LoVo (cell line): Measurements from ENCODE around the gene ABHD1.
"Not testable (repeated sequence)": the region's sequence is repeated elsewhere in the genome, so short reads cannot be mapped to it uniquely, and the experiment has no call there.

ENCODE experiments used
- DNase-seq: peaks from one replicate; pipeline ENCODE4 v3.0.0-alpha.2; 2016; ENCODE audit warnings: low spot score

Gene ABHD1

DNA sequence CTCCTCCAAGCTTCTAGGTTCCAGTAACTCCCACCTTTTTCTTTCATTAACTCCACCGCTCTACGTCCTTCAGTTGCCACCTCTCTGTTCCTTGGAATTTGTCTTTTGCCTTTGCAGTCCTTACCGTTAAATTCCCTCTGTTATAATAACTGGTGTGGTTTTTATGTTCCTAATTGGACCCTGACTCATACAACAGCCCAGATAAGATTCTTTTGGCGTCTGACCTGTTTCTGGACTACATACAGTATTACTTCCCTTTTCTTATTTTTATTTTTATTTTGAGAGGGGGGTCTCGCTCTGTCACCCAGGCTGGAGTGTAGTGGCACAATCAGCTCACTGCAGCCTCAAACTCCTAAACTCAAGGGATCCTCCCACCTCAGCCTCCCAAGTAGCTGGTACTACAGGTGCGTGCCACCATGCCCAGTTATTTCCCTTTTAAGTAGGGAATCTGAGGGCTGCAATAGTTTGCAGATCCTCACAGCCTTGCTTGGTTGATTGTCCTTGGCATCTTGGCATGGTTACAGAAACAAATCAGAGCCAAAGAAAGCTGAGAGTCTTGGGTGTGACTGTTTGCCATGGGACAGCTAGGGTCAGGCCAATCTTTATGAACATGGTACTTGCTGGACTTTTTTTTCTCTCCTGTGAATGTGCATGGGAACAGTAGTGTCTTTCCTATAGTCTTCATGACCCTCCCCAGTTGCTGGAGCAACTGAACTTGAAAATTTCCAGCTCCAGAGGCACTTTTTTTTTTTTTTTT is 47.1 kb downstream of the ABHD1 start:
- no peak for DNase-seq

DNA sequence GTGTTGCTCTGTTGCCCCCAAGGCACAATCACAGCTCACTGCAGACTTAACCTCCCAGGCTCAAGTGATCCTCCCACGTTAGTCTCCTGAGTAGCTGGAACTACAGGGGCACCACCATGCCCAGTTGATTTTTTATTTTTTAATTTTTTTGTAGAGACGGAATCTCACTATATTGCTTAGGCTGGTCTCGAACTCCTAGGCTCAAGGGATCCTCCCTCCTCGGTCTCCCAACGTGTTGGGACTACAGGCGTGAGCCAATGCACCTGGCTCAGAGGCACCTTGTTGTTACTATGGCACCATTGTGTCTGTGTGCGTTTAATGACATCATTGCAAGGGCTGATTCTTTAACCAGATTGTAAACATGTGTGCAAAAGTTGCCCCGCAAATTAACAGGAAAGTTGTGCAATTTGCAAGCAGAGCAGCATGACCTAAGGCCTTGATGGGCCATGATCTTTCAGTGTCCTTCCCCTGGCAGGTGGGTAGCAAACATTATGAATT is 47.8 kb downstream of the ABHD1 start:
- no peak for DNase-seq

DNA sequence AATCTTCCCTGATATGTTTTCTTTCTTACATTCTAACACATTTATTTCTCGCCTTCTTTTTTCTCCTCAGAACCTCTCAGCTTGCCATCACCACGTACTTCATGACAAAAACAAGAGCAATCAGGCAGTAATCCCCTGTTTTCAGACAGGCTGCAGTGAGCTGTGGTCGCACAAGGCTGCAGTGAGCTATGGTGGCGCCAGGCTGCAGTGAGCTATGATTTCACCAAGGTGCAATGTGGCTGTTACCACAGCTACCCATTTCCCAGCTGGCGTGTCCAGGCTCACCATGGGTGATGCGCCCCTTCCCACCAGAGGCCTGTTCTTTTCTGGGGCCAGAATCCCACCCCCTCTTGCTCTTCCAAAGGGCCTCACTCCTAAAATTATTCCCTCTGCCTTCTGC is 51.0 kb downstream of the ABHD1 start:
- no peak for DNase-seq

DNA sequence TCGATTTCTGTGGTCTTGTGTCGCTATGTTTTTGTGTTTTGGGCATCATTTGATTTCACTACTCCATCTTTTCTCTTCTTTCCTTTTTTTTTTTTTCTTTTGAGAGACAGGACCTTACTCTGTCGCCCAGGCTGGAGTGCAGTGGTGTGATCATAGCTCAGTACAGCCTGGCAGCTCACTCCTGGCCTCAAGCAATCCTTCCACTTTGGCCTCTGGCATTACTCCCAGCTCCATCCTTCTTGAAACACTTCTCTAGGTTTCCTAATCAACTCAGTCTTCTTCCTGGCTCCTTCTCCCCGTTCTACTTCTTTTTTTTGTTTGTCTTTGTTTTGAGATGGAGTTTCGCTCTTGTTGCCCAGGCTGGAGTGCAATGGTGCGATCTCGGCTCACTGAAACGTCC is 51.7 kb downstream of the ABHD1 start:
- no peak for DNase-seq

DNA sequence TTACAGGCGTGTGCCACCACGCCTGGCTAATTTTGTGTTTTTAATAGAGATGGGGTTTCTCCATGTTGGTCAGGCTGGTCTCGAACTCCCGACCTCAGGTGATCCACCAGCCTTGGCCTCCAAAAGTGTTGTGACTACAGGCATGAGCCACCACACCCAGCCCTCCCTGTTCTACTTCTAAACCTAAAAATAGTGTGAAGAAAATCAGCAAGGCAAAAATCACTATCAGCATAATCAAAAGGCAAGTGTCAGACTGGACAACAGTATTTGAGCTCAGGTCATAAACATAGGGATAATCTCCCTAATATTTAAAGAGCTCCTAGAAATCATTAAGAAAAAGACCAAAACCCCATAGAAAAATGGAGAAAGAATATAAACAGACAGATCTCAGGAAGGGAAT is 52.2 kb downstream of the ABHD1 start:
- DNase-seq = not testable (repeated sequence)

DNA sequence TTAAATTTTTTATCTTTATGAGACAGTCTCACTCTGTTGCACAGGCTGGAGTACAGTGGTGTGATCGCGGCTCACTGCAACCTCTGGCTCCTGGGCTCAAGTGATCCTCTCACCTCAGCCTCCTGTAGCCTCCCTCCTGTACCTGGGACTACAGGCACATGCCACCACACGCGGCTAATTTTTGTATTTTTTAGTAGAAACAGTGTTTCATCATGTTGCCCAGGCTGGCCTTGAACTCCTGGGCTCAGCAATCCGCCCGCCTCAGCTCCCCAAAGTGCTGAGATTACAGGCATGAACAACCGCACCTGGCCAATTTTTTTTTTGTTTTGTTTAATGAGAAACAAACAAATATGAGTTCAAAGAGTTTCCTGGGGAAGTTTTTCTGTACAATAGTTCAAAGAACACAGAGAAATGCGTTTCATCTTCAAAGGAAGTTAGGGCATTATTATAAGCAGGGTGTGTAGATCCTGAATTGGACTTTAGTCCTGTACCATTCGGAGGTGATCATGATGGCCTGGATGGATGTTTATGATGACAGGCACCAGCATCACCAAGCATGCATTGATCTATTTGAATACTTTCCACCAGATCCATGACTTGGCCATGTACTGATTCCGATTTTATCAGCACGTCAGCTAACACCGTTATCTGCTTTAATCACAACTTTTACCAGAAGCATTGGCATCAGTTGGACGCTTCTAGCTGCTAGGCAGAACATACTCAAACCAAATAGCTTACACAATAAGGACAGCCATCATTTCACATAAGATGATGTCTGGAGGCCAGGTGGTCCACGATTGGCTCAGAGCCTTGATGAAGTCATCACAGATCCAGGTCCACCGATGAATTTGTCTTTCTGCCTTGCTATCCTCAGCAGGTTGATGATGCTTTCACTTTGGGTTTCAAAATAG is 54.1 kb downstream of the ABHD1 start:
- DNase-seq = no peak

DNA sequence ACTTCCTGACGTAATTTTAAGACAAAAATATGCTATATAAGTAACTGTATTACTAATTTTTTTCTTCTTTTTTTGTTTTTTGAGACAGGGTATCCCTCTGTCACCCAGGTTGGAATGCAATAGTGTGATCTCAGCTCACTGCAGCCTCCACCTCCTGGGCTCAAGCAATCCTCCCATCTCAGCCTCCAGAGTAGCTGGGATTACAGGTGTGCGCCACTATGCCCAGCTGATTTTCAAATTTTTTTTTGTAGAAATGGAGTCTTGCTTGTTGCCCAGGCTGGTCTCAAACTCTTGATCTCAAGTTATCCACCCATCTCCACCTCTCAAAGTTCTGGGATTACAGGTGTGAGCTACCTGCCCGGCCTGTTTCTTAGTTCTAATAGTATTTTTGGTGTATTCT is 54.9 kb downstream of the ABHD1 start:
- DNase-seq = no peak

DNA sequence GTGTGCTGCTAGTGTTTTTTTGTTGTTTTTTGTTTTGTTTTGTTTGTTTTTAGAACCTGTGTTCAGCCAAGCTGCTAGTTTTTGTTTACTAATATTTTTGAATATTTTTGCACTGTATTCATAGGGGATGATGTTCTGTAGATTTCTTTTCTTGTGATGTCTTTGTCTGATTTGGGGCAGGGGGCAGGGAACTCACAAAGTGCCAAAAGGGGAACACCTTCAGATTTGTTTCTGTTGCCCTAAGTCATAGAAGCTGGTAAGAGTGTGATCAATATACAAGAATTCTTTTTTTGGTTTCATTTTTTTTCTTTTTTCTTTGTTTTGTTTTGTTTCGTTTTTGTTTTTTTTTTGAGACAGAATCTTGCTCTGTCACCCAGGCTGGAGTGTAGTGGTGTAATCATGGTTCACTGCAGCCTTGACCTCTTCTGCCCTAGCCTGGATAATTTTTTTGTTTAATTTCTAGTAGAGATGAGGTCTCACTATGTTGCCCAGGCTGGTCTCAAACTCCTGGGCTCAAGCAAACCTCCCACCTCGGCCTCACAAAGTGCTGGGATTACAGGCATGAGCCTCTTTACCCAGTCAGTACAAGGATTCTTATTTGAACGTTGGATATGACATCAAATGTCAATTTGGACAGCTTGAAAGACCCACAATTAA is 55.9 kb downstream of the ABHD1 start:
- DNase-seq = no peak
